GM10847 (cell line): ENCODE measurements around the gene OR1L8.

Experiments
- POLR2A ChIP-seq: IDR thresholded peaks from 2 replicates; pipeline ENCODE4 v1.6.1; 2011; ENCODE audit not compliant: insufficient read length; ENCODE audit errors: extremely low read depth

Gene OR1L8

GRCh38 chr9:122527193-122527592, 56.0 kb downstream of the OR1L8 start, which contains the start of gene OR1N1:
Gene OR1N1 (minus strand): TSS chr9:122527293. CDS start chr9:122527293, 0 bp downstream.
- TF ChIP-seq POLR2A: no peak

- no peak for TF ChIP-seq POLR2A
Observed at GRCh38 chr9:122526602-122527001, 56.6 kb downstream of the OR1L8 start.

- TF ChIP-seq POLR2A: no peak
Observed at GRCh38 chr9:122519376-122519775, 63.8 kb downstream of the OR1L8 start.

- no peak for TF ChIP-seq POLR2A
Observed at GRCh38 chr9:122518841-122519240, 64.3 kb downstream of the OR1L8 start, which contains the start of gene OR1J4. Gene OR1J4 (plus strand): TSS chr9:122519141. CDS start chr9:122519141, 0 bp downstream.

- TF ChIP-seq POLR2A: no peak
Observed at GRCh38 chr9:122518226-122518625, 65.0 kb downstream of the OR1L8 start.
